ENCODE results near the gene TBX4.
"Not testable (repeated sequence)": the region's sequence is repeated elsewhere in the genome, so short reads cannot be mapped to it uniquely, and the experiment has no call there.

TBX4 gene

DNA sequence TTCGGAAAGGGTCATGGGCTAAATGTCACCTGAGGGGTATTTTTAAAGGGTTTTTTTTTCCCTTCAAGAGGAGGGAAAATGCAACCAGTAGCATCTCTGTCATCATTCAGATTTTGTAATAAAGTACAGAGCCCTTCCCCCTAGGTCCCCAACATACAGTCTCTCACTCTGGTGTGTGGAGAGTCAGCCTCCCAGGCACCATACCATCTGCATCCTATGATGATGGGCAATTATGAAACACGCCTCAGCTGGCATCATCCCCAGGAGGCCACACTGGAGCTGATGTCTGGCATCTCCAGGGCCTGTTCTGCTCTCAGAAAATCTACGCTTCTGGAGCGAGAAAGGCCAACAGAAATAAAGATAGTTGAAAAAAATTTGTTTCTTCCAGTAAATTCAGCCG, 32.0 kb downstream of the TBX4 start:
- no peak for DNase-seq

DNA sequence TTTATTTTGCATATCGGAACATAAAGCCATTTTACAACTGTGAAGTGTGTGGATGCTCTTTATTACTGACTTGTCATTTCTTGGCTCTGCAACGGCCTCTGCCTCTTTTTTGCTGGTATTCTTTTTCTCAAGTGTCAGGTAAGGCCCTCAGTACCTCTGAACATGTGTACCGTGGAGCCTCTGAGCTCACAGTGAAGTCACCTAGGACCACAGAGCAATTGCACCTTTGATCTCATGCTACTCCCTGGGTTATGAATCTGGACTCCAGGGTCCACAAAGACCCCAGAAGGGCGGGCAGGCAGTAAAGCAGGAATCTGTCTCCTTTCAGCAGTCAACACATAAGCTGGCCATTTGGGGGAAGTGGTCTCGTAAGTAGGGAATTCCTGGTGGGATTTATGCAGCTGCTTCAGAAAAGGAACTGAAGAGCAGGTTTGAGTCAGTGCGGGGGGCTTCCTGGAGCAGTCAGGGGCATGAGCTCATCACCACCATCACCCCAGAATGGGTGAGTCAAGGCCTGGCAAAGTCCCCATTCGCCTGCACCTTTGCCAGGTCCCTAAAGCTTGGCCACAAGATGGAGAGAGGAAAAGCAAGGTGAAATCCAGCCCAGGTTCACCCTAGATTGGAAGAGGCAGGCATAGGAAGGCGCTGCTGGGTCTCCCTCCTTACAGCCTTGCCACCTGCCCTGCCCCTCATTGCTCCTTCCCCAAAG, 33.0 kb downstream of the TBX4 start:
- DNase-seq: no peak

DNA sequence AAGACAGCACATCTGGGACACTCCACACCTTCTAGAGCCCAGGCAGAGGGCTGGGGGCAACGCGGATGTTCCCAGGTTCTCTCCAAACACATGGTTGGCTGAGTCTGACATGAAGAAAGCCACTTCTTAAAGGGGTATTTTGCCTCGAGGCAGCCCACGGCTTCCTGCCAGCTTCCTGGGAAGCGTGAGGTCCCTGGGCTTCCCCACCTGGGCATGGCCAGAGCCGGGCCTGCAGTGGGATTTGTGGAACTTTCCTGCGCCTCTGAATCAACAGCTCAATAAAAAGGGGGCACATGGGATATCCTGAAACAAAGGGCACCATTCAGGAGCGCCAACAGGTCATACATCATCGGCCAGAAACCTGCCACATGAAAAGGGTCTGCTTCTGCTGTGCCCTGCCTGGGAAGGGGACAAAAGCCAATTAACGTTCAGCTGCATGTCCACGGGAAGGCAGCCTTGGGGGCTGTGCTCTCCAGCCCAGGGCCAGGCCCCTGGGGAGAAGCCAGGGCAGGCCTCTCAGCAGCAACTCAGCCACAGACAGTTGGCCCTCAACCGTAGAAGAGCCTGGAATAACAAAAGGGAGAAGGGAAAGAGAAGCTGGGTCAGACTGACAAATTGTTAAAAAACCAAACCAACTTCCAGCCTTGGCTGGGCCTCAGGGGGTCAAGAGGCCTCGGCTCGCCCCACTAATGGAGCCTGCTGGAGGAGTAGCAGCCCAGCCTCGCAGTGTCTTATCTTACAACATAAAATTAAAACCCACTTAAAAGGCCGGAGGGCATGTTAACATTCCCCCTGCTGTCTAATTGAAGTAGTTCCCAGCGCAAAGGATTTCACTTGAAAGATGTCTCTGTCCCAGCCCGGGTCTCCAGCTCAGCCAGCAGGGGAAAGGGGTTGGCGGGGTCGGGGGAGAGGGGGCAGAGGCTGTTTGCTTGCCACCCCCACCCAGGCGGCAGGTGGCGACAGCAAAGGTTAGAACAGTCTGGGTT, 34.2 kb downstream of the TBX4 start:
- DNase-seq: no peak

DNA sequence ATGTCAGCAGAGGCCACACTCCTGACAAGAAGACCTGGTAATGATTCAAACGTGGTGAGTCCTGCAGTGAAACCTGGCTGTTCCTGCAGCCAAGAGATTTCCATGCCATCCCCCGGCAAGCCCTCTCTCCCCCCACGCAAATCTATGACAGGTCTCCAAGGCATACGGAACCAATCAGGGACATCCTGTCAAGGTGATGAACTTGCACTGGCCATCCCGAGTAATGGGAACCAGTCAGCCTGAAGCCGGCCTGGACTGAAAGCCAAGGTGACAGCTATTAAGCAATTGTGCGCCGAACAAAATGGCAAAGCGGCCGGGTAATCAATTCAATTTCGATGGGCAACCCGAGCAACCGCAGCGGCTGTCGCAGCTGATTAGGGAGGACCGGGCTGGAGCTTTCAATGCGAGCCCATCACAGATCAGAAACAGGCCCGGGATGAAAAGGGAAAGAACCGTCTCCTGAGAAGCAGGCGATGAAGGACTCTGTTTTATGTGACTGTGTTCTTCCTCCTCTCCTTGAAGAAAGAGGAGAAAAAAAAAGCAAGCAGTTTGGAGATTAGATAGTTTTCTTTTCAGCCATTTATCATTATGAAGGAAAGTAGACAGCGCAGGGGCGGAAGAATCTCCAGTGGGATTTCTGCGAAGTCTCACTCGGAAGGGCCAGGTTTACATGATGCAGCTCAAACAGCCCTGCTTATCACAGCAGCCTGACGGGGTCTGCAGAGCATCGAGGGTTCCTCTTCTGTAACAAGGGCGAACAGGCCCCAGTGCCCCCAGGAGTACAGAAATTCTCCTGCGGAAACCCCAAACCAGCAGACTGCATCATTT, 35.2 kb downstream of the TBX4 start:
- DNase-seq: no peak

DNA sequence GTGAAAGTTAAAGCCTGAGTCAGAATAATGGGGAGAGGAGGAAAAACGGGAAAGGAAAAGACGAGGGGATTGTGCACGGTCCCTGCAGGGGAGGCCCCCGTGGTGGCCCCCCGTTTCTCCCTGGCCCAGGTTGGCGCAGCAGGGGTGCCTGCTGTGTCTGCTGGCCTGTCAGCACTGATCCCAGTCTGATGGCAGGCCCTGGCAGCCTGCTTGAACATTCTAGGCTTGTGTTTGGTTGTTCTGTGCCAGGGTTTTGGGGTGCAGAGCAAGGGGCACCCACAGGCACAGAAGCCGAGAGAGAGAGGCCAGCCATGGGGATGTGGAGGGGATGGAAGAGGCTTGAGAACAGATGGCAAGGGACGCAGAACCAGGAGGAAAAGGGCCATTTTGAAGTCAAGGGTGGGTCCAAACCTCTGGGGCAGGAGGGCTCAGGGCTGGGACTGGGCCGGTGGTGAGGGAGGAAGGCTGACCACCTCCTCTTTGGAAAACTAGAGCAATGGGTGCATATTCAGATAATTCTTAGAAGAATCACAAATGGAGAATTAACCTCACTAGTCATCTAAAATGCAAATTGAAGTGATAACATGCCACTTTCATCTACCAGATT, 35.9 kb downstream of the TBX4 start:
- no peak for DNase-seq

DNA sequence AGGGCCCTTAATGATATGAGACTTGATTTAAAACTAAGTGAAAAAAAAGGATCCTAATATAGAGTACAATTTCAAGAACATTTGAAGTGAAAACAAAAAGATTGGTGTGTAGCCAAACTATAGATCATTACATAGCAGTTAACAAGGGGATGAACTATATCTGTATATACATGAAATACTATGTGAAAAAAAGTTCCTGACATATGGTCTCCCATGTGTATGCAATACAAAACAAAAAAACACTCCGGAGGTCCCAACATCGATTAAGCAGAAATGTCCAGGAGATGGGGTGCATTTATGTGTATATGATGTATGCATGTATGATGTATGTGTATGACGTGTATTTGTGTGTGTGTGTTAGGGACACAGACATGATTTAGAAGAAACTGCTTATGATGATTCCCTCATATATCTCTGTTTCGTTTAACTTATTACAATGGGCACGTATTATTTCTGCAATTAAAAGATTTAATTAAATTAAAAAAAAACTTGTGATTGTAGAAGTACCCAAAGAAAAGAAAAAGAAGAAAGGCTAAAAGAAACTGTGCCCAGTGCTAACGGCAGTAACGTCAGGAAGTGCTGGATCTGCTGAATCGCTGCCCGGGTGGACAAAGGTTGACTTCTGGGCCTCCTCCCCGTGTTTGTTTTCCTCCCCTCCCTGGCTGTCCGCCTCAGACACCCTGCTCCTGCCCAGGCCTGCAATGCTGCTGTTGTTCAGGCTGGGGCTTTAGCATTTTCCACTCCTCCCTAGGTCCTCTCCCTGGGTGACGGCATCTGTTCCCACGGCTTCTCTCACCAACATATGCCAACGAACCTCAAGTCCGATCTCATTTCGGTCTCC, 36.9 kb downstream of the TBX4 start:
- no peak for DNase-seq

DNA sequence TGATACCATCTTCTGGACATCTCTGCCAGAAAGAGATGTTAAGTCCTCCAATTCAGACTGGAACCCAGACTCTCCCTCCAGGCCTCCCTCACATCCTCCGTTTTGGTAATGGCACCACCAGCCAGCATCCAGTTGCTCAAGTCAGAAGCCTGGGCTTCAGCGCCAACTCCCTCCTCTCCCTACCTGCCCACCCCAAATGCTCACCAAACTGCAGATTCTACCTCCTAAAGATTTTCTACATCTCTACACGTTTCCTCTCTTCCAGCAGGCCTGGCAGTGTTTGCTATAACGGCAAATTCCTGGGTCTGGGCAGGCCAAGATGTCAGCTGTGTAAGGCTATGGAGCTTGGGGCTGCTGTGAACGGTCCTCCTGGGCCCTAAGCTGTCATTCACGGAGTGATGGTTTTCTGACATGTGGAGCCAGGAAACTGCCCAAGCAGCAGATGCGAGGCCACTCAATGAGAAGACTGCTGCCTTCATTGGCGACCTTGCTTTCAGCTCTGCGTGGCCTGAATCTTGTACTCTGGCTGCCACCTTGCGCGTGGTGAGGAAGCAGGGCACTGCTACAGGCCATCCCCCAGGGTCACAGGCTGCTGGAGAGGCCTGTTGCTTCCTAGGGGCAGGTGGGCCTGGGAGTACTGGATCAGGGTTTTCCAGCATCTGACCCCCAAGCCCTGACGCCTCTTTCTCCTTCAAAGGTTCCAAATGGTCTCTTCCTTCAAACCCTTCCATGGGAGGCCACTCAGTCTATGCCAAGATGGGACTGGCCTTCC, 37.7 kb downstream of the TBX4 start:
- no peak for DNase-seq

DNA sequence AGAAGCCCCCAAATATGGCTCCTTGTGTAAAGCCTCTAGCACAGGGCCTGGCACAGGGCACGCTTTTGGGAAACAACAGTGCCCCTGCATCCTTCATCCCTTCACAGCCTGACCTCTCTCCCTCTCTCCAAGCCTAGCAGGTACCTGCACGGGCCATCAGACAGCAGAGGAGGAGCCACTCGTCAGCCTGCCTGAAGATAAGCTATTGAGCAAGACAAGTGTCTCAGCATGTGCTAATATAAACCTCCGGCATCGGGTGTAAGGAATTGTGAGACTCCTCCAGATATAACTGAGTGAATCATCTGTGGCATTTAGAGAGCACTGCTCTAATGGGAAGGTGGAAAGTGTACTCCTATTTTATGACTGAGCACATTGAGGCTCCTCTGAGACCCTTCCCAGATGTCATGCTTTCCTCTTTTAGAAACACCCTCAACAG, 38.3 kb downstream of the TBX4 start:
- peak; percentile 47 for DNase-seq

DNA sequence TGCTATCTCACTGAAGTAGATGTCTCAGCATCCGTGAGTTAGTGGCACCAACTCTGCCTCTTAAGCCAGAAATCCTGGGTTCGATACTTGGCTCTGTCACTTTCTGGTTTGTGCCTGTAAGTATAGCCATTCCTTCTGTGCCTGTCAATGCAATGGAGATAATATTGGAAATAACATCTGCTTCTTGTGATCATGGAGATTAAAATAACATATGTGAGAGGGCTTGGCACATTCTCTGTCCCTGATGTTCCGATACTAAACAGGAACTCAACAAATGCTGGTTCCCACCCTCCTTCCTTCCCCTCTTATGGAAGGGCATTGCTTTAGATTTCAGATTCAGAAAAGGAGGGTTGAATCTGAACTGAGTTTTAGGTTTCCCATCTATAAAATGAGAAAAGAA, 39.8 kb downstream of the TBX4 start:
- DNase-seq: no peak

DNA sequence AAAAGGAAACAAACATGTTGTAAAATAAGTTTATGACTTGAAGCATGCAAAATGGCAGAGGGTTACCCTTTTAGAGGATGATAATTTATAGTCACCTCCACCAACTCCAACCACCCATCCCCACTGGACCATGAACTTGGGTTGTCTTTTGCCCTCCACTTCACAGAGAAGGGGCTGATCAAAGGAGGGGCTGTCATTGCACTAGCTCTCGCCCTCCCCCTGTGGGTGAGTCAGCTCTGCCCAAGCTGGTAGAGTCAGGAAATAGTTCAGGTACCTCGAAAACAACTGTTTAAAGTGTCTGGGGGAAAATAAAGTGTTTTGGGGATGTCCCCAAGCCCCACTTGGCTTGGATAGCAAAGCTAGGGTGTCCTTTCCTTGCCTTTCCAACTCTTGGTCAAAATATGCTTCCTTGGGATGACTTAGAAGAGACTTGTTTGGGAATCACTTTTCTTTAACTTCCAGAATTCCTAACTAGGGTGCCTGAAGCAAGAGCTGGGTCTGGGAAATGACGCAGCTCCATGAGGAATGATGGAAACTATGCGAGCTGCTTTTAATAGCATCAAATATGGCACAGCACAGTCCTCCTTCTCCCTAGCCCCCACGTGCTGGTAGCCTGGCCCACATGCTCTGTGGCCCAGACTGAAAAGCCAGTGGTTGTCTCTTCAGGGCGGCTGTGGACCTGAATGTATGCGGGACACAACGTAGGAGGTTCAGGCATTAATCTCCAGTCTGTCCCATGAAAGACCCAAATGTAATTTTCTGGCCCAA, 40.7 kb downstream of the TBX4 start:
- DNase-seq: peak; percentile 75

DNA sequence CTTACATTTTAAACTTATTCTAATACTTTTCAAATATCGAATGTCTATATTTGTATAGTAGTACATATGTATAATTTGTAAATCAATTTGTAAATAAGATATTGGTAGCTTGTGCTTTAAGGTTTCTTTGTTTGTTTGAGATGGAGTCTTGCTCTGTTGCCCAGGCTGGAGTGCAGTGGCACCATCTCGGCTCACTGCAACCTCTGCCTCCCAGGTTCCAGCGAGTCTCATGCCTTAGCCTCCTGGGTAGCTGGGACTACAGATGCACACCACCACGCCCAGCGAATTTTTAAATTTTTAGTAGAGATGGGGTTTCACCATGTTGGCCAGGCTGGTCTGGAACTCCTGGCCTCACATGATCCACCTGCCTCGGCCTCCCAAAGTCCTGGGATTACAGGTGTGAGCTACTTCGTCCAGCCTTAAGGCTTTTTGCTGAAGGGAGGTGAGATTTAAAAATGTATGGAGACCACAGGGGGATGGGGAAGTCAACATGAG, 41.7 kb downstream of the TBX4 start:
- DNase-seq: not testable (repeated sequence)

DNA sequence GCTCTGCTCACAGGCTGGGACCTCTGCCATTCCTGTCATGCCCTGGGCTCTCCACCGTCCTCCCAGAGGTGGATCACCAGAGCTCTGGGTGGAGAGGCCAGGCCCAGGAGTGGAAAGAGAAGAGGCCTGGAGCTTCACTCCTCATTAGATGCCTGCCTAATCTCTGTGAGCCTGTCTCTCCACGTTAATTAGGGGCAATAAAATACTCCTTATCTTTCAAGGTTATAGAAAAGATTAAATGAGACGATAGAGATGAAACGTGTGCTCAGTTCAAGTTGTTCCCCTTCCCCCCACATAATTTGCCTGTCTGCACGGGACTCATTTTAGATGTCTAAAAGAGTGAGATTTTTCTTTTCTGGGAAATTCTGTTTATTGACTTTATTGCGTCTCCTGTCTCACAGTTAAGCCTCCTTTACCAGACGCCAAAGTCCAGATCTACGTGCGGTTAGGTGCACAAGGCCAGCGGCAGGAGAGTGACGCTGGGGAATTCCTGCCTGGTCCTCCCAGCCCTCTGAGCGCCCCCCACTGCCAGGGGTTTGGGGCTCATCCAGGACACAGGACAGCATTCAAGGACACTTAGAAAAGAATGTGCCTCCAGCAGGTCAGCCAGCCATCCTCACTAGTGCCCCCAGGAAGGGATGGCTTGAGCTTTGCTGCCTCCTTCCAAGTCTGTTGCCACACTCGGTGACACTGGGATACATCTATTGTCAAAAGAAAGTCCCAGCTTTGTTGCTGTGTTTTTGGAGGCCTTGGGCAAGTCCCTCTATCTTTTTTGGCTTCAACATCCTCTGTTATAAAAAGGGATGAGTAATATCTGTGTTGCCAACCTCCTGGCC, 42.3 kb downstream of the TBX4 start:
- no peak for DNase-seq

DNA sequence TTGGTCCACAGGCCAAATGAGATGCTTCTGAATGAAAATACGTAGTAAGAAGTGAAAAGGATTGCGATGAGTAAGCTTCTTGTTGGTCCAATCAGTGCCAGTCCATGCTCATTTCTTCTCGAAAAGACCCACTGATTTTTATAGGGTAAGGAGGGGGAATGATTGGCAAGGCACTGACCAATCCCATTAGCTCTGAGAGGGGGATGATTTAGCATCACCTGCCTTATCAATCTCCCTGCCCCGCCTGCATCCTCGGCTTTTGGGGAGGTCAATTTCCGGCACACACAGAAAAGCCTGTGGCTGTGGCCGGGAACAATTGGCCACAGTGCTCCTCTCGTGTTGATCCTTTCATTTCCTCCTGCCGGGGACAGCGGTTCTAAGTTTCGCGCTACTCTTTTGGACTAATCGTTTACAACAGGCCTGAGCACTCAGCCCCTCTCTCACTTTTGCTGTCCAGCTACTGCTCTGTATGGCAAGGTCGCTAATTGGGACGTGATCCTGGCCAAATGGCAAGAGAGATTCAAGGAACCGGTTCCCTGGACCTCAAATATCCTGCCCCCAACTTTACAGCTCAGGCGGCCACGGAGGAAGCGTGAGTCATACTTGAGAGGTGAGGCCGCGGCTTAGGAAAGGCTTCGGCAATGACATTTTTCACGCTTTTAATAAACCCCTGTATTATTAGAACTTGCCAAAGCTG, 43.1 kb downstream of the TBX4 start:
- no peak for DNase-seq

DNA sequence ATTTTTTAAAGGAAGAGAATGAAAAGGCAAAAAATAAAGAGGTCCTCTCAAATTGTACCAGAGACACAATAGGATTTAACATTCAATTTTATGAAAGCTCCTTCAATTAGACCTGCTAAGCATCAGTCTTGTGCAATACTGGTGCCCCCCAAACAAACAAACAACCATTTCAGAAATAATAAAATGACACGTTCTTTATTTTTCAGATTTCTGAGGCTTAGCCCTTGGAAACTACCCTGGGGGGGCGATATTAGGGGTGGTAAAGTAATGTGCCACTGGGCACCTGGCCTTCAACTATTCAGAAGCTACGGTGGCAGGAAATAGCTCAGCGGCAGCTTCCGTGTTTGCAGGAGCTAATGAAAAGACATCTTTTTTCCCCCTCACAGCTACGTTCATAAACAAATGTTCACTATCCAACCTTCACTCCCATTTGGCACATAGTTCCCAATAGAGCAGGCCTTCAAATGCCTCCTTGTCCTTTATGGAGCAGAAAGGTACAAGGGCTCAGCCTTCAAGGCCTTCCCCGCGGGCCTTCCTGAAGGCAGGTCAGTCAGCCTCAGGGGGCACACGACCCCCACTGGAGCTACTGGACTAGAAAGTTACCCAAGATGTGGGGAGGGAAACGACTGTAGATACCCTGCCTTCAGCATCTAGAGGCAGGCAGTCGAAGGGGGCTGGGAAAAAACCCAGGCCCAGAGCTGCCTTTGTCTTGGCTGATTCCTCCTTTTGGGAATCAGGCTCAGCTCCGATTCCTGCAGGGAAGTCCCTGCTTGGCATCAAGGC, 44.1 kb downstream of the TBX4 start:
- DNase-seq: no peak

DNA sequence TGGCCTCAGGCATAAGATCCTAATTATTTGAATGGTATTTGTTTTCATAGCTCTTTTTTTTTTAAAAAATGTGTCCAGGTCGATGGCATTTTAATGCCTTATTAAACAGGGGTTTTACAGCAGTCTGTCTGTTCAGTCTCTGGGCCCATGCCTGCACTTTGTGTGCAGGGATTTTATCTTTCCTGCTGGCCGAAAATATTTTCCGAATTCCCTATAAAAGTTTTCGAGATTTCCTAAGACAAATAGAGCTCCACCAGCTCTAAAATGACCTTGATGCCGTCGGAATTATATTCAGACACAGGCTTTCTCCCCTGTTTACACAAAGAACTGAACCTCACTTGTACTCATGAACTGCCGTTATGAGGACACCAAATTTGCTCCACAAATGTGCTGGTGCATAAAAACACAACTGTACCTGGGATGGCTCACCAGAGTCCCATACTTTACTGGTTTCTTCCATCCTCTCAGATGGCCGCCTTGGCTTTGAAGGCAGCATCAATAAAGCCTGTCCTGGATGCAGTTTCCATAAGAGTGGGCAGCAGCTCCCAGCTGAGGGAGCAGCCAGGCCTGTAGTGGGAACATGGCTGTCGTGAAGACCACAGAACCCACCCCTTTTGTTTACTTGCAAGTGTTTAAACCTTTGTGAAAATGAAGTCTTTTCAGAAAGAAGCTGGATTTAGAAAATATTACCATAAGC, 44.9 kb downstream of the TBX4 start:
- no peak for DNase-seq
